Heart right ventricle (tissue), 16 donors: Measurements from ENCODE around the gene UPF2. TPM values are rescaled to one million over a fixed set of nuclear protein-coding genes. Genes with fewer than 3 reads are reported as not detected.

Source experiments
- ATAC-seq, 8 donors: fragments of 200-7000 bp; cut with Tn5 transposase; one replicate each; pipeline ENCODE4 v1.9.1; 2020; ENCODE audit warnings: mild to moderate bottlenecking in 8 of 8, moderate library complexity in 8 of 8, moderate number of reproducible peaks in 1 of 8
- DNase-seq, 2 donors: peaks; one replicate each; pipeline ENCODE4 v3.0.0-alpha.2; 2020
- H3K27ac ChIP-seq, 10 donors: fragments of 200-600 bp; sonication (generic) in 2 of 10; one replicate each; pipeline versions ENCODE4 v1.5.0 to v1.8.0; 2020 to 2022; ENCODE audit warnings: mild to moderate bottlenecking in 3 of 10
- H3K27me3 ChIP-seq, 7 donors: fragments of 200-600 bp; one replicate each; pipeline ENCODE4 v1.8.0; 2021 to 2022; ENCODE audit warnings: mild to moderate bottlenecking in 2 of 7
- H3K36me3 ChIP-seq, 9 donors: fragments of 200-600 bp; sonication (generic) in 1 of 9; one replicate each; pipeline versions ENCODE4 v1.5.0 to v1.8.0; 2020 to 2022; ENCODE audit warnings: mild to moderate bottlenecking in 2 of 9
- H3K4me1 ChIP-seq, 9 donors: fragments of 200-600 bp; sonication (generic) in 1 of 9; one replicate each; pipeline versions ENCODE4 v1.5.0 to v1.8.0; 2020 to 2022; ENCODE audit warnings: mild to moderate bottlenecking in 4 of 9
- H3K4me3 ChIP-seq, 10 donors: fragments of 200-600 bp; sonication (generic) in 2 of 10; one replicate each; pipeline versions ENCODE4 v1.5.0 to v1.8.0; 2020 to 2022; ENCODE audit warnings: mild to moderate bottlenecking in 7 of 10, moderate library complexity in 2 of 10
- H3K9me3 ChIP-seq, 11 donors: fragments of 200-600 bp in 10 of 11; sonication (generic) in 2 of 11; one replicate each; pipeline versions ENCODE4 v1.5.0 to v1.8.0; 2013 to 2022; ENCODE audit warnings: mild to moderate bottlenecking in 2 of 11, control low read depth in 1 of 11, moderate library complexity in 1 of 11
- WGBS, 2 donors: extraction: QIAGEN DNeasy Blood & Tissue Kit; methylation state at CpG; one replicate each; pipeline ENCODE4 v1.1.7; 2013; ENCODE audit warnings: inconsistent platforms in 1 of 2; 5-methylcytosine and 5-hydroxymethylcytosine counted together
- intact Hi-C, 10 donors: fragments of 100-400 bp; cut with DNase I; formaldehyde crosslinking; loops; one replicate each; pipeline versions ENCODE4 v1.11.1 to v1.14.2; 2022
- polyA plus RNA-seq, 2 donors: library from polyadenylated mRNA; stranded (reverse); fragments of 200-250 nt; gene quantifications; one replicate each; pipeline ENCODE4 v1.2.3, GENCODE V29; 2013
- total RNA-seq, 10 donors: library from RNA; stranded (reverse); fragmentation: NEBNext Ultra II Directional in 3 of 10; extraction: Animal tissue kit (Norgen Biotek cat#: 25700) in 3 of 10; gene quantifications; one replicate each; pipeline versions ENCODE4 v1.2.1 to v1.2.4, GENCODE V29; 2021 to 2023
- TF ChIP-seq, protein P1 (sequence below), 9 donors: fragments of 200-600 bp; sonication (generic) in 2 of 9; IDR thresholded peaks; one replicate each; pipeline versions ENCODE4 v1.5.0 to v1.8.0; 2021 to 2022; ENCODE audit warnings: antibody characterized with exemption in 9 of 9, mild to moderate bottlenecking in 5 of 9, moderate library complexity in 1 of 9
- donor health status: Arrhythmogenic right ventricular cardiomyopathy.
- donor health status: ischemic (EF 13 %, LVEDD 7.1; RV severe dilation, severe dysfunction).
- donor health status: healthy with polysubstance abuse.
- donor health status: DM: no; HTN: yes; CAD: no.
- donor health status: DM: no; HTN: no; CAD: no.
- donor health status: ischemic (EF 25% LVEDD 6.9; RV normal size, moderate dysfunction).
- donor health status: ischemic (EF 25% LVEDD 5.7; RV mildly dilated, moderate dysfunction).
- donor health status: healthy.
- donor health status: DM: yes; HTN: yes; CAD: no.
- donor health status: Ischemic cardiomyopathy.
- donor health status: ischemic (EF 35%, LVEDD 5.7; RV mildly dilated, moderate dysfunction).
- donor health status: nonischemic (EF 11% LVEDD 7.7; RV severe dilation, severe dysfunction).
- donor health status: DM: yes; HTN: yes; CAD: no.
- donor health status: PGD.
- donor health status: ischemic (EF 29% LVEDD 5.4; RV normal size, mild dysfunction).
- donor health status: nonischemic (EF 23%, LVEDD 6.1; RV moderate dilation, normal function).

UPF2 gene
- total and polyA plus RNA-seq, 12 donors: 7.9 to 20.2 (median 15.3) TPM

DNA sequence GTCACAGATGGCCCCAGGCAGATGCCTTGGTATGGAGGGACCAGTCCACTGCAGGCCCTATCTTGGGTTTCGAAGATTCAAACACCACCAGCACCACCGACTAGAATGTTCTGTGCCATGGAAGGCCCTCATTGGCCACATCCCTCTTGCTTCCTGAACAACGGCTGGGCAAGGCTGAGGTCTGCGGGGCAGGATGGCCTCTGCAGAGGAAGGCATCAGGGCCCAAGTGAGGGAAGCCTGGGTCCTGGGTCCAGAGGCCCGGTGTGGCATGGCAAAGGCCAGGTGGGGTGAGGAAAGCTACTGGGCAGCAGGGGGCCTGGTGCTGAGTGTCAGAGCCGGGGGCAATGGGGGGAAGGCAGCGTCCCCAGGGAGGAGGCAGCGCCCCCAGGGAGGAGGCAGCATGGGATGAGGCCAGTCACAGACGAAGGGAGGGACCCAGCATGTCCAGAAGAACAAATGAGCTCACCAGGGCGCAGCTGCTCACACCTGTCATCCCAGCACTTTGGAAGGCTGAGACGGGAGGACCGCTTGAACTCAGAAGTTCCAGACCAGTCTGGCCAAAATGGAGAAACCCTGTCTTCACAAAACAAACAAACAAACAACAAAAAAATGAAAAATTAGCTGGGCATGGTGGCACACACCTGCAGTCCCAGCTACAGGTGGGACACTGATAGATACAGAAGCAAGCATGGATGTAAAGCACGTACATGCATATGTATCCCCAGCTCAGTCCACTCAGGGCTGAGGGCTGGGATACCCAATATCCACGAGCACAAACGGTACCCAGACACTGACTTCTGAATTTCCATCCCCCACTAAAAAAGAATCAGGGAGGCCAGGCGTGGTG is 155.0 kb downstream of the UPF2 start:
- Histone ChIP-seq H3K9me3 (no peaks in the 10 kb centered on the region), H3K27ac (no peak overlapping the region), H3K4me1 (peaks cover 0 to 7% (median 0%) of the 10 kb centered on the region in 9 donors), H3K36me3 (no peaks in the 10 kb centered on the region), H3K27me3 (no peaks in the 10 kb centered on the region), H3K4me3 (no peak overlapping the region)
- TF ChIP-seq, protein P1, sequence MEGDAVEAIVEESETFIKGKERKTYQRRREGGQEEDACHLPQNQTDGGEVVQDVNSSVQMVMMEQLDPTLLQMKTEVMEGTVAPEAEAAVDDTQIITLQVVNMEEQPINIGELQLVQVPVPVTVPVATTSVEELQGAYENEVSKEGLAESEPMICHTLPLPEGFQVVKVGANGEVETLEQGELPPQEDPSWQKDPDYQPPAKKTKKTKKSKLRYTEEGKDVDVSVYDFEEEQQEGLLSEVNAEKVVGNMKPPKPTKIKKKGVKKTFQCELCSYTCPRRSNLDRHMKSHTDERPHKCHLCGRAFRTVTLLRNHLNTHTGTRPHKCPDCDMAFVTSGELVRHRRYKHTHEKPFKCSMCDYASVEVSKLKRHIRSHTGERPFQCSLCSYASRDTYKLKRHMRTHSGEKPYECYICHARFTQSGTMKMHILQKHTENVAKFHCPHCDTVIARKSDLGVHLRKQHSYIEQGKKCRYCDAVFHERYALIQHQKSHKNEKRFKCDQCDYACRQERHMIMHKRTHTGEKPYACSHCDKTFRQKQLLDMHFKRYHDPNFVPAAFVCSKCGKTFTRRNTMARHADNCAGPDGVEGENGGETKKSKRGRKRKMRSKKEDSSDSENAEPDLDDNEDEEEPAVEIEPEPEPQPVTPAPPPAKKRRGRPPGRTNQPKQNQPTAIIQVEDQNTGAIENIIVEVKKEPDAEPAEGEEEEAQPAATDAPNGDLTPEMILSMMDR (IDR thresholded peaks at IDR 0.05): no peak
- intact Hi-C loops: no loop called here
- WGBS, 2 donors: 84 to 91% methylated on average over 16 of the region's 16 CpGs
- ATAC-seq: no peak
- DNase-seq: no peak

DNA sequence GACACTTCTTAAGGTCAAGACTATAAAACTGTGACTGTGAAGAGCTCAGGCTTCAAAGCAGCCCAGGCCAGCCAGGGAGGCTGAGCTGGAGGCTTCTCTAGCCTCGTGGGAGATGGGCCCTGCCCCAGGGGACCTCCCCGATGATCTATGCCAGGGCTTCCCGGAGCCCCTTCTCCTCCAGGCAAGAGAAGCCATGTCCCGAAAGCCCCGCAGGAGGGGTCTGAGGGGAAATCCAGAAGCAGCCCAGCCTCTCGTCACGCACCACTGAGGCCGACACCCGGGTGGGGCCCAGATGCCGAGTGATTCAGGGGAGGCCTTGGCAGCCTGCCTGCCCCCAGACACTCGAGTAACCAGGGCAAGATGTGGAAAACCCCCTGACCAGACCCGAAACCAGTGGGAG is 155.8 kb downstream of the UPF2 start:
- TF ChIP-seq, protein P1 (IDR thresholded peaks at IDR 0.05): no peak
- Histone ChIP-seq H3K27me3 (no peaks in the 10 kb centered on the region), H3K4me1 (peaks cover 0 to 7% (median 0%) of the 10 kb centered on the region in 9 donors), H3K36me3 (no peaks in the 10 kb centered on the region), H3K9me3 (no peaks in the 10 kb centered on the region), H3K27ac (no peak overlapping the region), H3K4me3 (no peak overlapping the region)
- intact Hi-C loops: no loop called here
- DNase-seq (no peak), ATAC-seq (peak in 1 of 8 donors; percentile 49)
- 77 to 86% methylated on average over 12 of the region's 12 CpGs for WGBS, 2 donors

- TF ChIP-seq, protein P1 (IDR thresholded peaks at IDR 0.05): no peak
- ATAC-seq (peak in 5 of 8 donors; percentile 51 to 73 (median 68)), DNase-seq (no peak)
- WGBS, 2 donors: 42 to 56% methylated on average over 6 of the region's 6 CpGs
- Histone ChIP-seq H3K4me3 (no peak overlapping the region), H3K36me3 (no peaks in the 10 kb centered on the region), H3K27me3 (no peaks in the 10 kb centered on the region), H3K4me1 (peaks cover 0 to 7% (median 0%) of the 10 kb centered on the region in 9 donors), H3K27ac (no peak overlapping the region), H3K9me3 (no peaks in the 10 kb centered on the region)
- intact Hi-C loops: no loop called here
These were observed 156.5 kb downstream of the UPF2 start for GRCh38 chr10:11886138-11886474.

DNA sequence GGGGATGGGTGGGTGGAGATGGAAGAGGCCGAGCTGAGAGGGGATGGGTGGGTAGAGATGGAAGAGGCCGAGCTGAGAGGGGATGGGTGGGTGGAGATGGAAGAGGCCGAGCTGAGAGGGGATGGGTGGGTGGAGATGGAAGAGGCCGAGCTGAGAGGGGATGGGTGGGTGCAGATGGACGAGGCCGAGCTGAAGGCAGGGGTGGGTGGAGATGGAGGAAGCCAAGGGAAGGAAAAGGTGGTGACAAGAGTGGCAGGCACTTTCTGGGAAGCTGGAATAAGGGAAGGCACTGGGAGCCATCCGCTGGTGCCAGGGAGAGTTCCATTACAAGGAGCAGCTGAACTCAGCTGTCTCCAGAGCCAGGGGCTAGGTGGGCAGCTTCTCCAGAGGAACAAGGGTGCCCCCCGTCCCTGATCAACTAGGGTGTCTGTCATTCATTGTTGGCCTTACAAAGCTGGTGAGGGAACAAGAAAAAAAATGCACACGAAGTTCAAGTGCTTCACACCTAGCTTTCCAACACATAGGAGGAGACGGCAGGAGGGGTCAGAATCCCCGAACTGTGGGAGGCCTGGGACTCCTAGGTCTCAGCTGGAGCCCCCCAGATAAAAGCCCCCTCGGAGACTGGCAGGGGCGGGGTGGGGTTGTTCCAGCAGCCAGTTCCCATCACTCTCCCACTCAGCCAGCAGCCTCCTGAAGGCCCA is 157.0 kb downstream of the UPF2 start:
- Histone ChIP-seq H3K4me3 (no peak overlapping the region), H3K36me3 (no peaks in the 10 kb centered on the region), H3K27ac (no peak overlapping the region), H3K27me3 (no peaks in the 10 kb centered on the region), H3K9me3 (no peaks in the 10 kb centered on the region), H3K4me1 (peaks cover 0 to 7% (median 0%) of the 10 kb centered on the region in 9 donors)
- 75 to 85% methylated on average over 13 of the region's 13 CpGs for WGBS, 2 donors
- ATAC-seq (no peak), DNase-seq (no peak)
- TF ChIP-seq, protein P1 (IDR thresholded peaks at IDR 0.05): no peak
- intact Hi-C loops: no loop called here
